Spleen (tissue), 11 donors: ENCODE data around the gene NPM3. TPM values are rescaled to one million over a fixed set of nuclear protein-coding genes. Genes with fewer than 3 reads are reported as not detected.

Experiments used
- DNase-seq: peaks from one replicate; pipeline ENCODE4 v3.0.0-alpha.2; 2020
- H3K27ac ChIP-seq, 8 donors: fragments of 200-600 bp; sonication (generic) in 7 of 8; 1 replicate in 4 of 8; 2 replicates in 4 of 8; pipeline versions ENCODE4 v1.5.0 to v1.8.0; 2016 to 2021; ENCODE audit warnings: inconsistent platforms in 4 of 8, mild to moderate bottlenecking in 4 of 8, moderate library complexity in 1 of 8
- H3K27me3 ChIP-seq, 7 donors: fragments of 200-600 bp; sonication (generic) in 6 of 7; replicated peaks in 1 of 7; 1 replicate in 4 of 7; 2 replicates in 3 of 7; pipeline versions ENCODE4 v1.5.0 to v1.8.0; 2016 to 2021; ENCODE audit warnings: inconsistent platforms in 3 of 7, mild to moderate bottlenecking in 1 of 7
- H3K36me3 ChIP-seq, 6 donors: fragments of 200-600 bp; sonication (generic) in 5 of 6; 1 replicate in 4 of 6; 2 replicates in 2 of 6; pipeline versions ENCODE4 v1.5.0 to v1.8.0; 2016 to 2021; ENCODE audit warnings: inconsistent platforms in 2 of 6
- H3K4me1 ChIP-seq, 6 donors: fragments of 200-600 bp; sonication (generic) in 5 of 6; 1 replicate in 3 of 6; 2 replicates in 3 of 6; pipeline versions ENCODE4 v1.5.0 to v1.8.0; 2016 to 2021; ENCODE audit warnings: inconsistent platforms in 3 of 6
- H3K4me3 ChIP-seq, 8 donors: fragments of 200-600 bp; sonication (generic) in 7 of 8; 1 replicate in 4 of 8; 2 replicates in 4 of 8; pipeline versions ENCODE4 v1.5.0 to v1.8.0; 2016 to 2021; ENCODE audit warnings: inconsistent platforms in 4 of 8, mild to moderate bottlenecking in 4 of 8, moderate library complexity in 2 of 8
- H3K9me3 ChIP-seq, 8 donors: fragments of 200-600 bp; sonication (generic) in 7 of 8; 1 replicate in 4 of 8; 2 replicates in 4 of 8; pipeline versions ENCODE4 v1.5.0 to v1.8.0; 2016 to 2021; ENCODE audit warnings: inconsistent platforms in 4 of 8
- POLR2A ChIP-seq, 3 donors: fragments of 450-650 bp; IDR thresholded peaks; one replicate each; pipeline ENCODE4 v1.5.1; 2017; ENCODE audit warnings: antibody characterized with exemption in 3 of 3, mild to moderate bottlenecking in 1 of 3
- POLR2AphosphoS5 ChIP-seq, 3 donors: sonication (generic); formaldehyde crosslinking; IDR thresholded peaks; one replicate each; pipeline ENCODE4 v1.5.1; 2017; ENCODE audit warnings: antibody characterized with exemption in 3 of 3
- WGBS, 5 donors: extraction: QIAGEN DNeasy Blood & Tissue Kit in 3 of 5; methylation state at CpG; one replicate each; pipeline versions ENCODE4 v1.1.5 to v1.1.7; 2013 to 2018; 5-methylcytosine and 5-hydroxymethylcytosine counted together
- intact Hi-C: fragments of 100-400 bp; cut with DNase I; formaldehyde crosslinking; loops from one replicate; pipeline ENCODE4 v1.15.0; 2023; ENCODE audit warnings: low total_unique reads
- polyA plus RNA-seq, 3 donors: library from polyadenylated mRNA; stranded (reverse); fragments of 200-250 nt; gene quantifications; one replicate each; pipeline ENCODE4 v1.2.1, GENCODE V29; 2013
- total RNA-seq, 7 donors: library from RNA; depleted of rRNA in 3 of 7; stranded (reverse); fragments of >200 nt in 3 of 7; fragmentation: NEBNext Ultra II Directional in 4 of 7; extraction: Animal tissue kit (Norgen Biotek cat#: 25700) in 4 of 7; gene quantifications; one replicate each; pipeline versions ENCODE4 v1.1.0 to v1.2.1, GENCODE V29; 2016 to 2021
- TF ChIP-seq, protein P1 (sequence below), 11 experiments: fragments of 200-600 bp in 7 of 11; fragments of 450-650 bp in 4 of 11; sonication (generic) in 4 of 11; IDR thresholded peaks in 8 of 11; conservative IDR thresholded peaks in 3 of 11; 1 replicate in 7 of 11; 2 replicates in 4 of 11; pipeline versions ENCODE4 v1.4.0 to v1.8.0; 2016 to 2021; ENCODE audit warnings: antibody characterized with exemption in 11 of 11, inconsistent platforms in 4 of 11, mild to moderate bottlenecking in 1 of 11
- donor health status: healthy with polysubstance abuse.
- donor health status: DM: no; HTN: no; CAD: no; lungs with moderate emphysema.
- donor health status: DM: no; HTN: no; CAD: no.
- donor health status: Bipolar disorder and iron deficiency.
- donor health status: healthy.
- donor health status: DM: no; HTN: no; CAD: no.
- donor health status: DM: yes; HTN: yes; CAD: no.

Gene NPM3
- total and polyA plus RNA-seq, 10 donors, result 16.8 to 54.6 (median 28.6) TPM

DNA sequence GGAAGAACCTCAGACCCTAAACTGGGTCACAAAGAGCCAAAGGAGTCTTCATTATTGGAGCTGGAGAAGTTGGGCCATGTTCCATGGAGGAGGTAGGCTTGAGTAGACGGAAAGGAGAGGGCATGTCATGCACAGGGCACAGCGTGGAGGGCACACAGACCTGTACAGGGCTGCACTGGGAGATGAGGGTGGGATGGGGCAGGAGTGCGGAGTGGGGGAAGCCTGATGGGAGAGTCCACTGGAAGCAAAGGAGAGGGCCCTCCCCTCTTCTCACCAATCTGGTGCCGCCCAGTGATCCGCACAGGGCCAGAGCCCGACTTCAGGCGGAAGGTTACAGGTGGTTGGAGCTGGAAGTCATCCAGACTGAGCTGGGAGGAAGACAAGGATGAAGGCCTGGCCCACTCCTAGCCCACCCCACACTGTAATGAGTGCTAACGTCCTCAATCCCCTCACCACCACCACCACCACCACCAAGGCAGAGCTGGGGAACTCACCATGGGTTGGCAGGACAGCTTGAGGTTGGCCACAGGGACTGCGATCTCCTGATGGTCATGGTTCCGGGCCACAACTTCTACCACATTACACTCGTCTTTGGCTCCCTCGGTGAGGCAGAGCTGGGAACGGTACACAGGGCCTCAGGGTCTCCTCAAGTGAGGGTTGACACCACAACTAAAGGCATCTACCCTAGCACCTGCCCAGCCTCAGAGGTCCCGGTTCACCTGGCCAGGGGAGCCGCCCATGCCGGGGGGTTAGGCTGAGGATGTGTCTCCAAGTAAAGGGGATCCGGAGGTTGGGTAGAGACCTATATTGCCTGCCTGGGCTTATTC is 1.0 kb downstream of the NPM3 start:
- Histone ChIP-seq H3K27ac (peak overlapping the region in 1 of 8 donors; percentile 75), H3K4me3 (peak overlapping the region; percentile 30 to 88 (median 64)), H3K4me1 (peaks cover 14 to 82% (median 66%) of the 10 kb centered on the region in 6 donors), H3K36me3 (peaks cover 0 to 35% (median 23%) of the 10 kb centered on the region in 6 donors), H3K27me3 (peaks cover 0 to 31% (median 24%) of the 10 kb centered on the region in 7 donors), H3K9me3 (no peaks in the 10 kb centered on the region)
- TF ChIP-seq POLR2AphosphoS5 (IDR thresholded peaks at IDR 0.05) (no peak), POLR2A (IDR thresholded peaks at IDR 0.05) (no peak)
- TF ChIP-seq, protein P1, sequence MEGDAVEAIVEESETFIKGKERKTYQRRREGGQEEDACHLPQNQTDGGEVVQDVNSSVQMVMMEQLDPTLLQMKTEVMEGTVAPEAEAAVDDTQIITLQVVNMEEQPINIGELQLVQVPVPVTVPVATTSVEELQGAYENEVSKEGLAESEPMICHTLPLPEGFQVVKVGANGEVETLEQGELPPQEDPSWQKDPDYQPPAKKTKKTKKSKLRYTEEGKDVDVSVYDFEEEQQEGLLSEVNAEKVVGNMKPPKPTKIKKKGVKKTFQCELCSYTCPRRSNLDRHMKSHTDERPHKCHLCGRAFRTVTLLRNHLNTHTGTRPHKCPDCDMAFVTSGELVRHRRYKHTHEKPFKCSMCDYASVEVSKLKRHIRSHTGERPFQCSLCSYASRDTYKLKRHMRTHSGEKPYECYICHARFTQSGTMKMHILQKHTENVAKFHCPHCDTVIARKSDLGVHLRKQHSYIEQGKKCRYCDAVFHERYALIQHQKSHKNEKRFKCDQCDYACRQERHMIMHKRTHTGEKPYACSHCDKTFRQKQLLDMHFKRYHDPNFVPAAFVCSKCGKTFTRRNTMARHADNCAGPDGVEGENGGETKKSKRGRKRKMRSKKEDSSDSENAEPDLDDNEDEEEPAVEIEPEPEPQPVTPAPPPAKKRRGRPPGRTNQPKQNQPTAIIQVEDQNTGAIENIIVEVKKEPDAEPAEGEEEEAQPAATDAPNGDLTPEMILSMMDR (IDR thresholded peaks at IDR 0.05 in 8 of 11, conservative IDR thresholded peaks at IDR 0.05 in 3 of 11), result no peak
- DNase-seq, result peak; percentile 62
- intact Hi-C loops, result loop anchor here (5.0 to 10.0 kb wide), 2 partner anchors 177 to 570 kb away; no protein-coding TSS in a partner anchor
- 53 to 75% (median 62%) methylated on average over 11 to 17 of the region's 17 CpGs for WGBS, 5 donors

- Histone ChIP-seq H3K36me3 (peaks cover 0 to 30% (median 18%) of the 10 kb centered on the region in 6 donors), H3K27me3 (peaks cover 0 to 37% (median 30%) of the 10 kb centered on the region in 7 donors), H3K27ac (no peak overlapping the region), H3K4me3 (no peak overlapping the region), H3K4me1 (peaks cover 14 to 85% (median 67%) of the 10 kb centered on the region in 6 donors), H3K9me3 (no peaks in the 10 kb centered on the region)
- intact Hi-C loops, result loop anchor here (5.0 to 10.0 kb wide), 2 partner anchors 177 to 569 kb away; no protein-coding TSS in a partner anchor
- TF ChIP-seq POLR2AphosphoS5 (IDR thresholded peaks at IDR 0.05) (no peak), POLR2A (IDR thresholded peaks at IDR 0.05) (no peak)
- TF ChIP-seq, protein P1 (IDR thresholded peaks at IDR 0.05 in 8 of 11, conservative IDR thresholded peaks at IDR 0.05 in 3 of 11), result no peak
- peak; percentile 53 for DNase-seq
- WGBS, 5 donors, result 74 to 86% (median 80%) methylated on average over 7 of the region's 7 CpGs
These were observed 1.6 kb downstream of the NPM3 start for GRCh38 chr10:101781655-101781983.

DNA sequence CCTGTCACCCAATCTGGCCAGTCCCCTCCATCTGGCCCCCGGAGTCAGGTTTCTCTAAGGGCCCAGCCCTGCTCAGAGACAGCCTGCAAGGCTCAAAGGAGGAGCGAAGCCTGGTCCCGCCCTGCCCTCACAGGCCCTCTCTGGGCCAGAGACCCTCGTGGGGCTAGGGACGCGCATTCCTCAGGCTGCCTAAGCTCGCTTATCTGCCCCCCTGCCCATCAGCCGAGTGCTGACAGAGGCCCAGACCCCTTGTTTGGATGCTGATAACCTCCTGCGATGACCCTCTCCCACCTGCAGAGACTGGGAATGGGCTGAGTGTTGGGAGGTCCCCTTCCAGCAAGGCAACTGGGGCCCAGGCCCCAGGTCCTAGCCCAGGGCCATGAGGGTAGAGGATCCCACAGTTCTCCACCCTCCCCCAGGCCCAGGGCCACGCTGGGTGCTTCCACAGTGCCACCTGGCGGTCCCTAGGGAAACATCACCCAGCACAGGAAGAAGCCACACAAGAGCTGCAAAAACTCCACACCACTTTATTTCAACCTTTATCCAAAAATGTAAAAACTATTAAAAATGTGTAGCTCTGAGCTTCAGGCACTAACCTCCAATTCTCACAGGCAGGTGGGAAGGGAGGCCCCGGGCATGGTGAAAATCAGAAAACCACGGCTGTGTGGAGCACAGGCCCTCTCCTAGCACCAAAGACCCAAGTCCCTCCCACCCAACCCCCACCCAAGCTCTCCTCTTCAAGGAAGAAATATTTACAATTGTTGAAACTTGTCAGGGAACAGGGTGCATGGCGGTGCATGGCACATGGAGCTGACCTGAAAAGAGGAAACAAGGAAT is 2.2 kb downstream of the NPM3 start:
- 57 to 66% (median 64%) methylated on average over 14 of the region's 14 CpGs for WGBS, 5 donors
- DNase-seq, result peak; percentile 90
- H3K9me3 ChIP-seq, result no peaks in the 10 kb centered on the region
- H3K27me3 ChIP-seq, result peaks cover 0 to 42% (median 36%) of the 10 kb centered on the region in 7 donors
- no peak overlapping the region for H3K4me3 ChIP-seq
- no peak for TF ChIP-seq POLR2A (IDR thresholded peaks at IDR 0.05)
- TF ChIP-seq, protein P1 (IDR thresholded peaks at IDR 0.05 in 8 of 11, conservative IDR thresholded peaks at IDR 0.05 in 3 of 11), result peak; percentile 66 to 96 (median 91)
- intact Hi-C loops, result loop anchor here (5.0 to 10.0 kb wide), 2 partner anchors 176 to 569 kb away; no protein-coding TSS in a partner anchor
- no peak overlapping the region for H3K27ac ChIP-seq
- H3K4me1 ChIP-seq, result peaks cover 14 to 89% (median 73%) of the 10 kb centered on the region in 6 donors
- peaks cover 0 to 24% (median 12%) of the 10 kb centered on the region in 6 donors for H3K36me3 ChIP-seq
